RWPE1 (cell line): ENCODE measurements around the gene ARHGEF19.
"Not testable (repeated sequence)": the region's sequence is repeated elsewhere in the genome, so short reads cannot be mapped to it uniquely, and the experiment has no call there.

Source experiments
- CTCF ChIA-PET: fragments of 350-600 bp; sonication (Branson Sonifier 250); formaldehyde crosslinking; extraction: SDS; loops from one replicate; lab custom pipeline; 2021; lab: Yijun Ruan, JAX
- POLR2A ChIA-PET: fragments of 400-600 bp; formaldehyde crosslinking; extraction: SDS; loops from one replicate; lab custom pipeline; 2020; ENCODE audit warnings: antibody characterized with exemption; ENCODE audit not compliant: low non-redundant PET; lab: Yijun Ruan, JAX
- DNase-seq: peaks from one replicate; pipeline ENCODE4 v3.0.0; 2012; ENCODE audit warnings: low spot score
- H3K27ac ChIP-seq: fragments of 450-650 bp; 2 replicates; pipeline ENCODE4 v1.5.1; 2017
- CTCF ChIP-seq: fragments of 450-650 bp; conservative IDR thresholded peaks from 2 replicates; pipeline ENCODE4 v1.5.1; 2017; ENCODE audit warnings: low read depth, mild to moderate bottlenecking

ARHGEF19 gene

DNA sequence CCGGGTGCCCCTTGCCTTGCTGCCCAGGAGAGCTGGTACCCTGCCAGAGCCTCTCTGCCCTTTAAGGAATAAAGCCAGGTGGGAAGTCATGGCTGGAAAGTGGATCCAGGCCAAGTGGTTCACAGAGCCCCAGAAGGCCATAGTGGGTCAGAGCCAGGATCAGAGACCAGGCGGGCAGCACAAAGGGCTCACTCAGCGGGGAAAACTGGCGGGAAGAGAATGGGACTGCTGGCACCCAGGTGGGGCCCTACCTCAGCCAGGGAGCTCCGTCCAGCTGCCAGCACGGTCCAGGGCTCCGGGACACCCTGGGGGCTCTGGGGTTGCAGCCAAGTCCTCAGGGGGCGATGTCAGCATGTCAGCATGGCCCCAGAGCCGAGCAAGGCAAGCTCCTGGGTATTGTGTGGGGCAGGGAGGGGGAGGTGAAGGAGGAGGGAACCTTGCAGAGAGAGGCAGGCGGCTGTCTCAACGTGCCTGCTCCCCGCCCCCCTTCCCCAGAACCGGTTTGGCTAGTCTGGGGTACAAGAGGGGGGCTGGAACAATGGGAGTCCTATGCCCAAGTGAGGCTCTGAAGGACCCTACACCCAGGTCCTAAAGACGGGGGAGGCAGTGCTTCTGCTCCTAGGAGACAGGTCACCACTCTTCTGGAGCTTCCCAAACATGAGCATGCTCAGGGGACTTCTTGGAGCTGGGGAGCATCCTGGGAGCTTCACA is at the start of gene ARHGEF19:
Gene ARHGEF19, minus strand, starts transcription at position 402 of the 711 bp plus-strand sequence. CDS start 3,598 bp downstream, outside the sequence.
- CTCF ChIA-PET, result interaction anchor here (0.6 to 1.9 kb wide), 5 partner anchors 23 to 36 kb away, joined by 3 to 6 read pairs (median 5); no protein-coding TSS in a partner anchor
- POLR2A ChIA-PET, result interaction anchor here (0.5 kb wide), 1 partner anchor 376 kb away, joined by 4 read pairs; no protein-coding TSS in a partner anchor
- H3K27ac ChIP-seq, result no peak within 1 kb of the TSS

DNA sequence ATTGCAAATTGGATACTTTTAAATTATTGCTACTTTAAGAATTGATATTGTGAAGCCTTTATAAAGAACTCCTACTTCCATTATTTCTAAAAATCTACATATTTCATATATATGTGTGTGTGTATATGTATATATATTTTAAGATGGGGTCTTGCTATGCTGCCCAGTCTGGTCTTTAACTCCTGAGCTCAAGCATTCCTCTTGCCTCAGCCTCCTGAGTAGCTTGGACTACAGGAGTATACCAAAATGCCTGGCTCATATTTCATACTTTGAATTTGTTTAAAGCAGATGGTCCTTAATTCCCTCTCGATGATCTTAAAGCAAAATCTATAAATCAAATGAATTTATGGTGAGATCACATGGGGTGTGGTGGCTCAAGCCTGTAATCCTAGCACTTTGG is 49.6 kb upstream of the ARHGEF19 start:
- ChIA-PET POLR2A (no interaction called here), CTCF (no interaction called here)
- DNase-seq, result no peak
- H3K27ac ChIP-seq, result no peak overlapping the region
- TF ChIP-seq CTCF, result no peak

More for the DNA sequence above, at the start of gene ARHGEF19:
- TF ChIP-seq CTCF, result no peak
- no peak for DNase-seq

DNA sequence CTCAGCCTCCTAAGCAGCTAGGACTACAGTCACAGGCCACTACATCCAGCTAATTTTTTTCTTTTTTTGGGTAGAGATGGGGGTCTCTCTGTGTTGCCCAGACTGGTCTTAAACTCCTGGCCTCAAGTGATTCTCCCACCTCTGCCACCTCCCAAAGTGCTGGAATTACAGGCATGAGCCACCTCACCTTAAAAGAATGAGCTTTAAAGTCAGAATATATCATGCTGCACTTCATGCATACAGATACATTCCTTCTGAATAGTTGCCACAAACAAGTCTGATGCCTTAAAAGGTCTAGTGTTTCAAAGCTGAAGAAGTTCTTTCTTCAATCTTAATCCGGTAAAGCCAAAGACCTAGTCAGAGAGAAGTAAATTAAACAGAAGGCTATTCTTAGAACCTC is 48.4 kb upstream of the ARHGEF19 start:
- no peak overlapping the region for H3K27ac ChIP-seq

DNA sequence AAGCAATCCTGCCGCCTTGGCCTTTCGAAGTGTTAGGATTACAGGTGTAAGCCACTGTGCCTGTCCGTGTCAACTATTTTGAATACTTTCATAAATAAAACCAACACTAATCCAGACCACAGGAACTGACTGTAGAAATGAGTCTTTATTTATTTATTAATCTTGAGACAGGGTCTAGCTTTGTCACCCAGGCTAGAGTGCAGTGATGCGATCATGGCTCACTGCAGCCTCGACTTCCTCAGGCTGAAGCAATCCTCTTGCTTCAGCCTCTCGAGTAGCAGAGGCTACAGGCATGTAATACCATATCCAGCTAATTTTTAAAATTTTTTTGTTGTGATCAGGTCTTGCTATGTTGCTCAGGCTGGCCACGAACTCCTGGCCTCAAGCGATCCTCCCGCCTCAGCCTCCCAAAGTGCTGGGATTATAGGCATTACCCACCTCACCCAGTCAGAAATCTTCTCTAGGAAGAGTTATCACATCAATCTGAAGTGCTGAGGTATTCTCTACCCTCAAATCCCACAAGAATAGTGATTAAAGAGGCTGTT is 46.2 kb upstream of the ARHGEF19 start:
- no peak for DNase-seq
- ChIA-PET CTCF (interaction anchor here (0.6 to 1.1 kb wide), 2 partner anchors 14 to 105 kb away, joined by 3 read pairs; no protein-coding TSS in a partner anchor), POLR2A (no interaction called here)
- TF ChIP-seq CTCF, result no peak
- H3K27ac ChIP-seq, result no peak overlapping the region

More for the DNA sequence above, 48.4 kb upstream of the ARHGEF19 start:
- CTCF ChIA-PET, result interaction anchor here (0.6 to 1.0 kb wide), 2 partner anchors 17 to 20 kb away, joined by 3 to 4 read pairs; no protein-coding TSS in a partner anchor
- DNase-seq, result no peak
- TF ChIP-seq CTCF, result no peak
- POLR2A ChIA-PET, result no interaction called here

- no peak for DNase-seq
- TF ChIP-seq CTCF, result no peak
- no peak overlapping the region for H3K27ac ChIP-seq
- POLR2A ChIA-PET, result no interaction called here
- CTCF ChIA-PET, result interaction anchor here (1.1 kb wide), 1 partner anchor 106 kb away, joined by 3 read pairs; no protein-coding TSS in a partner anchor
These were observed 45.5 kb upstream of the ARHGEF19 start for GRCh38 chr1:16257968-16258367.

- DNase-seq, CTCF ChIA-PET, POLR2A ChIA-PET, H3K27ac ChIP-seq: not testable (repeated sequence)
These were observed 45.1 kb upstream of the ARHGEF19 start for GRCh38 chr1:16257556-16257955.

DNA sequence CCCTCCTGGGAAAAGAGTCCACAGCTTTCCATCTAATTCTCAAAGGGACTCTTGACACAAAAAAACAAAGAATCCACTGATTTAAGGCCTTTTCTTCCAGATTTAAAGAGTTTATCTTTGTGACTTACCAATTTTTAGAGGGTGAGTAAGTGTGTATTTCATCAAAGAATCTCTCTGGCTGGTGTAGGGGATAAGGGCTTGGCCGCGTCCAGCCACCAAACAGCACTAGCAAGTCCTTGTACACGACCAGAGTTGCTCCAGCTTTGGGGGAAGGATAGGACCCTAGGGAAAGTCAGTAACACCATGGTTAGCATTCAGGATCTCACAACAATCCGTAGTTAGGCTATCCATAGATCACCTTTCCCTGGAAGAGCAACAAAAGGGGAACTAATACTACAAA is 44.0 kb upstream of the ARHGEF19 start:
- no peak for DNase-seq
- ChIA-PET CTCF (no interaction called here), POLR2A (no interaction called here)
- no peak for TF ChIP-seq CTCF
- H3K27ac ChIP-seq, result no peak overlapping the region
